DMS 273 (cell line): ENCODE data around the gene LDLRAD4.

ENCODE experiments used
- DNase-seq: peaks from one replicate; lab custom pipeline; 2025; ENCODE audit not compliant: unreplicated experiment; lab: John Stamatoyannopoulos, UW

The LDLRAD4 gene

GRCh38 chr18:13522861-13523660 is 304.5 kb downstream of the LDLRAD4 start:
- DNase-seq, result no peak

DNA sequence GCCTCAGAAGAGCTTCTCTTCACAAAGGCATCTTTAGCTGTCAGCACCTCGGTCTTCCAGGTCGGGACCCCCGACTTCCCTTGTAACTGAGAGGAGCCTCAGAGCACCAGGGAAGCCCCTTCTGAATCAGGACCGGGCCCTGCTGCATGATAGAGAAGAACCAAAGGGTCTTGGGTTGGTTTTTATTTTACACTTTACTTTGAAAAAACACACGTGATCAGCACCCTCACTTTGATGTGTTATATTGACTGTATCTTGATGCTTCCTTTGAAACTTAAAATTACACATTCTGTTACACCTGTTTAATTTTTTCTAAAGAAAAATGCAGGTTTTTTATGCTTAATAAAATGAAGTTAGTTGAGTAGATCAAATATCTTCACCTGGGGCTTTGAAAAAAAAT is 305.5 kb downstream of the LDLRAD4 start:
- DNase-seq, result no peak

- DNase-seq, result no peak
Observed at GRCh38 chr18:13524811-13525210, 306.3 kb downstream of the LDLRAD4 start.

- no peak for DNase-seq
Observed at GRCh38 chr18:13525381-13526029, 306.9 kb downstream of the LDLRAD4 start.

DNA sequence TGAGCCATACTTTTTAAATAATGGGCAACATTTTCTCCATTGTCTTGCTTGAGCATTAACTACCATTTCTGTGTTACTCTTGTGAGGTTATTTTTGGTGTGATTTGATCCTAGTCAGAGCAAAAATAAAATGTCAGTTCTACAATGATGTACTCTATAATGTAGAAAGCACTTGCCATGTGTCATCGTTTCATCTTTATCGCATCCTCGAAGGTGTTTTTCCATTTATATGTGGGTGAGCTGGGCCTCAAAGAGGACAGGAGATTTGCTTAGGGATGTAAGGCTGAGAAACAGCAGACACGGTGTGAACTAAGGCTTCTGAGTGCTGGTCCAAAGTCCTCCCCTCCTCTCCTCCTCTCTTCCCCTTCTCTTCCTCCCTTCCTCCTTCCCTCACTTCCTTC is 308.0 kb downstream of the LDLRAD4 start:
- DNase-seq, result no peak

DNA sequence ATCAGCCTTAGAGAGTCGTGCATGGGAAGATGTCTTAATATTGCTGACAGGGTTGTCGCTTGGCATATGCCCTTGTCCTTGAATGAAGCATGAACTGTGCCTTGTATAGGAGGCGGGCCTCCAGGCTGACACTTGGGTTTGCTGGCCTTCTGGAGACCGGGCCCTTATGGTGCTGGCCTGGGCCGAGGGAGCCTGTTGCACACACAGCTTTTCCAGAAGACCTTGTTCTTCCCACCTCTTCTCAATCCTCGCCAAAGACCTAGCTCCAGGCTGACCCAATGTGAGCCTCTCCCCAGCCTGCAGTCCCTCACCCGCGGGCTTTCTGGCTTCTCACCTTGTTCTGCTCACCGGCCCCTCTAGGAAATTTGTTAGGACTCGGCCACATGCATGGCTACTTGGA is 308.7 kb downstream of the LDLRAD4 start:
- DNase-seq, result no peak

DNA sequence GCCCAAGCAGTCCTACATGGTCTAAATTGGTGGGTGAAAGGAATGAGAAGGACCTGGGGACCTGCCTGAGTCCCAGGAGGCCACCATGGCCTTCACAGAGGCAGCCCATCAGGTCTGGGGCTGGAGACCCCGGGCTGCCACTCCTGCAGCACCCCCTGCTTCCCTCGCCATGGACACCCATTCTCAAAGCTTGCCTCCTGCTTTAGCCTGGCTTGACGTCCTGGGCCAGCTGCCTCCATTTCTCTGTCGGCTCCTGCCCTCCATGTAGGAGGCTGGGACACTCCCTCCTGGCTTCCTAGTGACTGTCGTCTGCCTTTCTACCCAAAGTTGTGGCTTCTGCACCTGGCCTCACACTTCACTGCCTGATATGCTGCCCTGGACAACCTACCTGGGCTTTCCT is 309.2 kb downstream of the LDLRAD4 start:
- no peak for DNase-seq

- no peak for DNase-seq
Observed at GRCh38 chr18:13528739-13529392, 310.3 kb downstream of the LDLRAD4 start.

DNA sequence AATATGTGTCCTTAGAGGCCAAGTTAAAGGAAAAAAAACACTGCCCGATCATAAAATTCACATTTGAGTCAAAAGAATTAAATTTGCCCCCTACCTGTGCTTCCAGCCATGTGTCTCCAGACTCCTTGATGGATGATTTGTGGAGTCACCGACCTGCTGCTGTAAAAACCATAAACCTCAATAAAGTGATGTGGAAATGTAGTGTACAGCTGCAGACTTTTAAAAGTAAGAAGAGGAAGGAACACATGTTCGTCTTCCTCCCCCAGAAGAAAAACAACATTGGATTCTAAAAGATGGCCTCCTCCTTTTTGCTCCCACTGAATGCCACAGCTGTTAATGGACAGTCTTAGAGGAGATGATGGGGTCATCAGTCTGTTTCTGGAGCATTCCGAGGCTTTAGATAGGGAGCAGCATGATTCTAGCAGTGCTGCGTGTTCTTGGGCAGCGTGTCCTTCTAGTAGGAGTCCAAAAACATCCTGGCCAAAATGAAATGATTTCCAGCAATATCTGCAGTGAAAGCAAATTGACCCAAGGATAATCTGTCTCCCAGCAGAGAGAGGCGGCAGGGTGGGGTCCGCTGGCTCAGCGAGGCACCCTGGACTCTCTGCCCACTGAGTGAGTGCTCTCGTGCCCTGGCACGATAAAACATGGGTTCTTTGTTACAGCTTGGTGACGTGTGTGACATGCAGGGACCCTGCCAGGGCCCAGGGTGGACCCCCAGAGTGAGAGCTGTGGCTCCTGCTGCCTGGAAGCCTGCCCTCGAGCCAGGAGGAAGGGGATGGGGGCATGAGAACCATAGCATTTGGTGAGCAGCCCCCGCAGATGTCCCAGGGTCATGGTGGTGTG is 311.7 kb downstream of the LDLRAD4 start:
- no peak for DNase-seq

GRCh38 chr18:13530879-13531387 is 312.4 kb downstream of the LDLRAD4 start:
- DNase-seq, result peak; percentile 48

- DNase-seq, result no peak
Observed at GRCh38 chr18:13531681-13532325, 313.2 kb downstream of the LDLRAD4 start.

DNA sequence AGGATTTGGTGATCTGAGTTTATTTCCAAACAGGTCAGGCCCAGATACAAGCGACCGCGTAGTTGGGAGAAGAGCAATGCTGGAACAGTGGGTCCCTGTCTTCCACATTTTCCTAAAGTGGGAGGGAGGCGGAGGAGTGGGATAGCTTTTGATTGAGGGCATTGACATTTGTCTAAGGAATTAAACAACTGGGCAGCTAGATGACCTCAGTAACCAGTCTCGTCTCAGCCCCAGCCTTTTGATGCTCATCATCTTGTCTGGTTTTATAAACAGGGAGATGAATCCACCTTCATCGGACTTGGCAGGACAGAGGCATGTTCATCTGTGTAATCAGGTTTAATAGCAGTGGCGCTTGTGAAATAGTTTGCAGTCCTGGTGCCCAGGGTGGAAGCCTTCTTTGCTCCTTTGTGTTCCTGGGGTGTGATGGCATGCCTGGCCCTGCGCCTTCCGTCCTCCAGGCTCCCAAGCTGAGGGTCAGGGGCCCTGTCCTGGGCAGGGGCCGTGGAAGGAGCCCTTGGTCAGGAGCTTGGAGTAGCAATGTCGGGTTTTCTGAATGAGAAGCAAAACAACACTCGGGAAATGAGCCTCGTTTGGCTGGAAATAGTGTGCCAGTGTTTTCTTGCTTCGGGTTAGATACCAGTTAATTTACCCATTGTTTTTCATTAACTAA is 314.0 kb downstream of the LDLRAD4 start:
- DNase-seq, result no peak

GRCh38 chr18:13534631-13535030 is 316.1 kb downstream of the LDLRAD4 start:
- no peak for DNase-seq

DNA sequence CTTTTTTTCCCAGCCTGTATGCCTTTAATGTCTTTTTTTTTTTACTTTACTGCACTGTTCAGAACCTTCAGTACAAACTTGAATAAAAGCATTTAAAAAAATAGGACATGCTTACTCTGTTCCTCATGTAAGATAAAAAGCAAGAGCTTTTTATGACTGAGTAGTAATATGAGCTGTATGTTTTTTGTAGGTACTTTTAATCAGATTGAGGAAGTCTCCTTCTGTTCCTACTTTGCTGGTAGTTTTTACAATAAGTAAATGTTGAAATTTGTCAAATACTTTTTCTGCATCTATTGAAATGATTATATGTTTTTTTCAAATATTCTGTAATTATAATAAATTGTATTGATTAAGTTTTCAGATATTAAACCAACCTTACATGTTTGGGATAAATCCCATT is 318.0 kb downstream of the LDLRAD4 start:
- DNase-seq, result no peak

- DNase-seq, result no peak
Observed at GRCh38 chr18:13537022-13537780, 318.6 kb downstream of the LDLRAD4 start.

GRCh38 chr18:13538630-13539029 is 320.1 kb downstream of the LDLRAD4 start:
- DNase-seq, result no peak

- DNase-seq, result no peak
Observed at GRCh38 chr18:13539050-13539449, 320.5 kb downstream of the LDLRAD4 start.

- DNase-seq, result no peak
Observed at GRCh38 chr18:13539843-13540476, 321.4 kb downstream of the LDLRAD4 start.
